GM10266 (cell line): ENCODE measurements around the gene TSPAN9.

Source experiments
- DNase-seq: peaks from one replicate; pipeline ENCODE4 v3.0.0; 2012; ENCODE audit errors: extremely low spot score
- CTCF ChIP-seq: IDR thresholded peaks from 2 replicates; pipeline ENCODE4 v1.5.1; 2012; ENCODE audit warnings: mild to moderate bottlenecking, low read depth; ENCODE audit not compliant: control insufficient read depth, insufficient read depth; ENCODE audit errors: missing control alignments

TSPAN9 gene

GRCh38 chr12:3294481-3294911 is 217.3 kb downstream of the TSPAN9 start:
- TF ChIP-seq CTCF: no peak
- no peak for DNase-seq

GRCh38 chr12:3295225-3295624 is 218.0 kb downstream of the TSPAN9 start:
- no peak for DNase-seq
- TF ChIP-seq CTCF: no peak

GRCh38 chr12:3295646-3296408 is 218.6 kb downstream of the TSPAN9 start:
- DNase-seq: no peak
- TF ChIP-seq CTCF: no peak

- no peak for TF ChIP-seq CTCF
- no peak for DNase-seq
Measured at GRCh38 chr12:3296409-3296701, 219.2 kb downstream of the TSPAN9 start.

GRCh38 chr12:3298603-3299002 is 221.4 kb downstream of the TSPAN9 start:
- no peak for TF ChIP-seq CTCF
- no peak for DNase-seq

- peak; percentile 93 for TF ChIP-seq CTCF
- peak; percentile 80 for DNase-seq
Measured at GRCh38 chr12:3299929-3300832, 223.0 kb downstream of the TSPAN9 start.
